H9 (cell line): ENCODE data around the gene DBH. TPM values are rescaled to one million over a fixed set of nuclear protein-coding genes. Genes with fewer than 3 reads are reported as not detected.

Source experiments
- DNase-seq: peaks from one replicate; pipeline ENCODE4 v3.0.0-alpha.2; 2017
- H2AFZ ChIP-seq: one replicate; pipeline ENCODE4 v1.6.1; 2013; ENCODE audit warnings: mild to moderate bottlenecking, low read length, control low read depth, moderate library complexity
- H2AK5ac ChIP-seq: 2 replicates; pipeline ENCODE4 v1.6.1; 2013; ENCODE audit warnings: low read length, control low read depth, mixed read lengths; ENCODE audit not compliant: insufficient read length
- H2BK120ac ChIP-seq: one replicate; pipeline ENCODE4 v1.6.1; 2013; ENCODE audit warnings: low read depth, mild to moderate bottlenecking, low read length, control low read depth, inconsistent platforms; ENCODE audit not compliant: poor library complexity, severe bottlenecking
- H2BK12ac ChIP-seq: 2 replicates; pipeline ENCODE4 v1.6.1; 2013; ENCODE audit warnings: low read length, control low read depth, mixed read lengths, low read depth; ENCODE audit not compliant: insufficient read length
- H2BK15ac ChIP-seq: 2 replicates; pipeline ENCODE4 v1.6.1; 2013; ENCODE audit warnings: low read depth, low read length, control low read depth
- H2BK20ac ChIP-seq: one replicate; pipeline ENCODE4 v1.6.1; 2013; ENCODE audit warnings: low read depth, mild to moderate bottlenecking, low read length, control low read depth, inconsistent platforms; ENCODE audit not compliant: poor library complexity, severe bottlenecking
- H2BK5ac ChIP-seq: 2 replicates; pipeline ENCODE4 v1.6.1; 2013; ENCODE audit warnings: low read length, control low read depth, mixed read lengths; ENCODE audit not compliant: insufficient read length
- H3K14ac ChIP-seq: 2 replicates; pipeline ENCODE4 v1.6.1; 2013; ENCODE audit warnings: low read length, control low read depth; ENCODE audit not compliant: insufficient read depth
- H3K18ac ChIP-seq: 2 replicates; pipeline ENCODE4 v1.6.1; 2013; ENCODE audit warnings: low read depth, mild to moderate bottlenecking, mixed read lengths, low read length, control low read depth; ENCODE audit not compliant: insufficient read length
- H3K23ac ChIP-seq: 2 replicates; pipeline ENCODE4 v1.6.1; 2013; ENCODE audit warnings: low read length, control low read depth, mixed read lengths, low read depth; ENCODE audit not compliant: insufficient read length
- H3K23me2 ChIP-seq: 2 replicates; pipeline ENCODE4 v1.6.1; 2013; ENCODE audit warnings: low read depth, mild to moderate bottlenecking, mixed read lengths, low read length, control low read depth; ENCODE audit not compliant: insufficient read length, poor library complexity, severe bottlenecking
- H3K27ac ChIP-seq: 2 replicates; pipeline ENCODE4 v1.5.1; 2013; ENCODE audit warnings: low read length, control low read depth, mixed read lengths, low read depth; ENCODE audit not compliant: insufficient read length
- H3K27me3 ChIP-seq: 2 replicates; pipeline ENCODE4 v1.6.1; 2013; ENCODE audit warnings: low read length, control low read depth, inconsistent platforms; ENCODE audit not compliant: insufficient read depth
- H3K4ac ChIP-seq: 2 replicates; pipeline ENCODE4 v1.6.1; 2013; ENCODE audit warnings: low read depth, mild to moderate bottlenecking, control low read depth, inconsistent platforms, low read length, moderate library complexity
- H3K4me1 ChIP-seq: 2 replicates; pipeline ENCODE4 v1.6.1; 2013; ENCODE audit warnings: low read length, control low read depth, inconsistent platforms; ENCODE audit not compliant: insufficient read depth
- H3K4me2 ChIP-seq: 2 replicates; pipeline ENCODE4 v1.6.1; 2013; ENCODE audit warnings: low read length, control low read depth, mixed read lengths; ENCODE audit not compliant: insufficient read length, insufficient read depth
- H3K56ac ChIP-seq: 2 replicates; pipeline ENCODE4 v1.6.1; 2013; ENCODE audit warnings: low read depth, mild to moderate bottlenecking, mixed read lengths, low read length, control low read depth; ENCODE audit not compliant: insufficient read length
- H3K79me1 ChIP-seq: 2 replicates; pipeline ENCODE4 v1.6.1; 2013; ENCODE audit warnings: low read depth, mild to moderate bottlenecking, moderate library complexity, low read length, control low read depth, inconsistent platforms; ENCODE audit not compliant: insufficient read depth, poor library complexity, severe bottlenecking
- H3K79me2 ChIP-seq: 2 replicates; pipeline ENCODE4 v1.6.1; 2013; ENCODE audit warnings: low read length, control low read depth, inconsistent platforms; ENCODE audit not compliant: insufficient read depth
- H3K9ac ChIP-seq: 2 replicates; pipeline ENCODE4 v1.6.1; 2013; ENCODE audit warnings: low read length, control low read depth, mixed read lengths; ENCODE audit not compliant: insufficient read length; ENCODE audit errors: extremely low read depth
- H3K9me3 ChIP-seq: one replicate; pipeline ENCODE4 v1.6.1; 2013; ENCODE audit warnings: low read depth, low read length, inconsistent platforms; ENCODE audit not compliant: control insufficient read depth
- H3T11ph ChIP-seq: one replicate; pipeline ENCODE4 v1.6.1; 2013; ENCODE audit warnings: mild to moderate bottlenecking, low read length, control low read depth, inconsistent platforms
- H4K20me1 ChIP-seq: one replicate; pipeline ENCODE4 v1.6.1; 2013; ENCODE audit not compliant: control insufficient read depth, insufficient read length, insufficient read depth
- H4K5ac ChIP-seq: 2 replicates; pipeline ENCODE4 v1.6.1; 2013; ENCODE audit warnings: low read depth, mild to moderate bottlenecking, mixed read lengths, low read length, control low read depth; ENCODE audit not compliant: insufficient read length
- H4K8ac ChIP-seq: replicated peaks from 2 replicates; pipeline ENCODE4 v1.6.1; 2013; ENCODE audit warnings: low read length, control low read depth, mixed read lengths, low read depth; ENCODE audit not compliant: insufficient read length
- H4K91ac ChIP-seq: 2 replicates; pipeline ENCODE4 v1.6.1; 2013; ENCODE audit warnings: low read depth, mild to moderate bottlenecking, moderate library complexity, mixed read lengths, low read length, control low read depth; ENCODE audit not compliant: insufficient read length
- H3K27ac Mint-ChIP-seq, 3 experiments: 2 replicates in 2 of 3; 3 replicates in 1 of 3; pipeline ENCODE4 v1.8.0; 2020 to 2021; ENCODE audit warnings: mixed read lengths in 3 of 3, mild to moderate bottlenecking in 1 of 3, moderate library complexity in 1 of 3
- H3K27me3 Mint-ChIP-seq: 2 replicates; pipeline ENCODE4 v1.8.0; 2021; ENCODE audit warnings: low read depth, mild to moderate bottlenecking, moderate library complexity, mixed read lengths
- H3K36me3 Mint-ChIP-seq, 3 experiments: 2 replicates in 2 of 3; 3 replicates in 1 of 3; pipeline ENCODE4 v1.8.0; 2020 to 2021; ENCODE audit warnings: low read depth in 3 of 3, mixed read lengths in 3 of 3; ENCODE audit not compliant: insufficient read depth in 1 of 3
- H3K4me1 Mint-ChIP-seq, 2 experiments: 2 replicates each; pipeline ENCODE4 v1.8.0; 2020; ENCODE audit warnings: mixed read lengths in 2 of 2
- H3K4me3 Mint-ChIP-seq, 2 experiments: 2 replicates in 1 of 2; 3 replicates in 1 of 2; pipeline ENCODE4 v1.8.0; 2020 to 2021; ENCODE audit warnings: mild to moderate bottlenecking in 2 of 2, mixed read lengths in 2 of 2, moderate library complexity in 1 of 2
- H3K9me3 Mint-ChIP-seq, 2 experiments: 2 replicates in 1 of 2; 3 replicates in 1 of 2; pipeline ENCODE4 v1.8.0; 2020; ENCODE audit warnings: mild to moderate bottlenecking in 2 of 2, mixed read lengths in 2 of 2, moderate library complexity in 1 of 2
- WGBS: extraction: QIAGEN DNeasy Blood & Tissue Kit; methylation state at CpG from one replicate; pipeline ENCODE4 v1.1.7; 2013; ENCODE audit warnings: missing lambda C conversion rate, low lambda C conversion rate, mixed read lengths; ENCODE audit not compliant: insufficient read length; ENCODE audit errors: extremely low coverage; 5-methylcytosine and 5-hydroxymethylcytosine counted together
- total RNA-seq: library from RNA; stranded (reverse); gene quantifications from 2 replicates; pipeline ENCODE4 v1.2.1, GENCODE V29; 2021
- TF ChIP-seq, protein P1 (sequence below): fragments of 200-600 bp; sonication (generic); conservative IDR thresholded peaks from 3 replicates; pipeline ENCODE4 v1.8.0; 2021; ENCODE audit warnings: antibody characterized with exemption, mild to moderate bottlenecking

Gene DBH
- total RNA-seq, 1 experiment from 2014 or later = not detected

DNA sequence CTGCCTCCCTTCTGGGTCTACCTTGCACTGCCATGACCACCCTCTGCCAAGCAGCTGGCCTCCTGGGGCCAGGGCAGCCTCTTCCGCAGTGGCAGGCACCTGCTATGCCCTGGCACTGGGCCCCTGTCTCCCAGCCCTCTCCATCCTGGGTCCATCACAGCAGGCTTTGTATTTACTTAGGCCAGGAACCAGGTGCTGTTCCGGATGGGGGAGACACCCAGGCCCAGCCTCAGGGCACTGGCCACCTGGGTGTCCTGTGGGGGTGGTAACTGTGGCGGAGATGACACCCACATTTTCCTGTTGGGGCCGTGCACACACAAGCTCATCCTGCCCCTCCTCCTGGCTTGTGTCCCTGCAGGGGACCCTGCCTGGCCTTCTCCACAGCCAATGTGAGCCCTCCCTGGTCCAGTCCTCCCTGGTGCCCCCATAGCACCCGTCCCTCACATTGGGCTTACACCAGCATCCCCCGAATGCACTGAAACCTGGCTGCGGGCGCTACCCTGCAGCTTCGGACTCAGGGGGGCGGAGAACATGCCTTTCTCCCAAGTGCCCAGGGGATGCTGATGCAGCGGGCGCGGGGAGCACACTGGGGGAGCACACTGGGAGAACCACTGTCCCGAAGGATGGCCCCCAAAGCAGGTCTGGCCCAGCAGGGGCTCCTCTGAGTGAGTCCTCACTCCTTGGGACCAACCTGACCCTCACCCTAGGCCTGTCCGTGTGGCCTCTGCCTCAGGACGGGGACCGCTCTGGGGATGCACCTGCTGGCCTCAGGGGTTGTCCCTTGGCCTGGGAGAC, 44.9 kb upstream of the DBH start:
- Histone ChIP-seq H3K4me1 (no peaks in the 10 kb centered on the region), H4K8ac (no peak overlapping the region), H3K9ac (no peak overlapping the region), H2BK5ac (no peak overlapping the region), H2BK20ac (no peak overlapping the region), H3K23ac (no peak overlapping the region), H3K23me2 (no peaks in the 10 kb centered on the region), H3K27ac (no peak overlapping the region), H2BK15ac (no peak overlapping the region), H2BK120ac (no peak overlapping the region), H2AFZ (no peak overlapping the region), H3K14ac (no peak overlapping the region), H3K4me2 (no peak overlapping the region), H3K56ac (no peak overlapping the region), H3K79me2 (no peaks in the 10 kb centered on the region), H3T11ph (no peak overlapping the region), H3K79me1 (no peaks in the 10 kb centered on the region), H2AK5ac (no peak overlapping the region), H3K9me3 (no peaks in the 10 kb centered on the region), H3K27me3 (no peaks in the 10 kb centered on the region), H3K18ac (no peak overlapping the region), H4K5ac (no peak overlapping the region), H3K4ac (no peak overlapping the region), H2BK12ac (no peak overlapping the region), H4K91ac (no peak overlapping the region), H4K20me1 (no peaks in the 10 kb centered on the region)
- TF ChIP-seq, protein P1, sequence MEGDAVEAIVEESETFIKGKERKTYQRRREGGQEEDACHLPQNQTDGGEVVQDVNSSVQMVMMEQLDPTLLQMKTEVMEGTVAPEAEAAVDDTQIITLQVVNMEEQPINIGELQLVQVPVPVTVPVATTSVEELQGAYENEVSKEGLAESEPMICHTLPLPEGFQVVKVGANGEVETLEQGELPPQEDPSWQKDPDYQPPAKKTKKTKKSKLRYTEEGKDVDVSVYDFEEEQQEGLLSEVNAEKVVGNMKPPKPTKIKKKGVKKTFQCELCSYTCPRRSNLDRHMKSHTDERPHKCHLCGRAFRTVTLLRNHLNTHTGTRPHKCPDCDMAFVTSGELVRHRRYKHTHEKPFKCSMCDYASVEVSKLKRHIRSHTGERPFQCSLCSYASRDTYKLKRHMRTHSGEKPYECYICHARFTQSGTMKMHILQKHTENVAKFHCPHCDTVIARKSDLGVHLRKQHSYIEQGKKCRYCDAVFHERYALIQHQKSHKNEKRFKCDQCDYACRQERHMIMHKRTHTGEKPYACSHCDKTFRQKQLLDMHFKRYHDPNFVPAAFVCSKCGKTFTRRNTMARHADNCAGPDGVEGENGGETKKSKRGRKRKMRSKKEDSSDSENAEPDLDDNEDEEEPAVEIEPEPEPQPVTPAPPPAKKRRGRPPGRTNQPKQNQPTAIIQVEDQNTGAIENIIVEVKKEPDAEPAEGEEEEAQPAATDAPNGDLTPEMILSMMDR = no peak
- Mint-ChIP-seq H3K4me1 (peaks cover 0 to 2% of the 10 kb centered on the region in 2 experiments; a peak in 1 of 4 replicates), H3K27me3 (peaks cover 11% of the 10 kb centered on the region), H3K4me3 (no peak overlapping the region), H3K9me3 (peaks cover 5 to 10% of the 10 kb centered on the region in 2 experiments), H3K27ac (peak overlapping the region in 1 of 3 experiments; percentile 59; a peak in 1 of 7 replicates), H3K36me3 (peaks cover 0 to 2% (median 2%) of the 10 kb centered on the region in 3 experiments; a peak in 3 of 7 replicates)
- DNase-seq = no peak
- no CpG with 5 or more reads among the region's 17 CpGs for WGBS
